ENCODE results near the gene VASN.
A peak's percentile ranks its signal among the peaks of the same experiment; 100 is the strongest.

Gene VASN

DNA sequence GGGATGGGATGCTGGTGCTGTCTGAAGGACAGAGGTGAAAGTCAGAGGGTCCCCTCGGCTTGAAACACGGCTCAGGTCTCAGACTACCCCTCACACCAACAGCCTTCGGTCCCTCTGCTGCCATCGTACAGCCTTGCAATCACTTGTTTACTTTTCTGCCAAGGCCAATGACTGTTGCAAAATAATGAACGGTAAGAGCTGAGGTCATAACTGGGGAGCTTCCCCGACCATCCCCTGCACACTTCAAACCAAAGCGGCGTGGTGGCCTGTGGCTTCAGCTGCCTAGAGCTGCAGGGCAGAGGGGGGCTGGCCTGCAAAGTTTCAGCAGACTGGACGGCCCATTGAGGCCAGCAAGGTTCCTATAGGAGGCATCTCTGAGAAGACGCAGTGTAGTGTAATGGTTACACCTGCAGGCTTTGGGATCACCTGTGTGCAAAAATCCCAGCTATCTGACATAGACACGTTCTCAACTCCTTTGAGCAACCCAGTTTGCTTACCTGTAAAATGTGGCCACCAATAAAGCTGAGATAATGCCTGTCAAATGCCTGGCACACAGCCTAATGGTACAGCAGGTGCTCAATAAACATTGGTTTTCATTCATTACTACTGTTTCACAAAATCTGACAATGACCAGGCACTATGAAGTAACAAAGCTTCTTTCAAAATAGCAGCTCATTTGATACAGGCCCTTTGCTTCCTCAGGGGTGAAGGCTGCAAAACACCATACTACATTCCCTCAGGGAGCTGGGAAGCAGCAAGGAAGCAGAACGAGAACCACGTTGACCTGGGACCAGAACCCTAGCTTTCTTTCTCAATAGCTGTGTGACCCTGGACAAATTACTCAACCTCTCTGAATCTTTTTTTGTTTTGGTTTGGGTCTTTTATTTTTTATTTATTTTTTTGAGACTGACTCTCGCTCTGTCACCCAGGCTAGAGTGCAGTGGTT is 25.5 kb upstream of the VASN start:
- Histone ChIP-seq H3K27me3 (ENCODE audit: control insufficient read depth, insufficient read depth, low read length) (no peaks in the 10 kb centered on the region), H3K4me1 (ENCODE audit: control insufficient read depth, insufficient read depth, low read length) (no peaks in the 10 kb centered on the region), H3K9me3 (ENCODE audit: control insufficient read depth, insufficient read depth, low read length) (no peaks in the 10 kb centered on the region), H3K36me3 (ENCODE audit: control insufficient read depth, insufficient read depth, low read length) (peaks cover 15% of the 10 kb centered on the region), H3K27ac (ENCODE audit: low read length) (no peak overlapping the region), H3K4me3 (ENCODE audit: low read length) (no peak overlapping the region)
- WGBS (ENCODE audit: insufficient coverage, insufficient read length), result no CpG with 5 or more reads among the region's 14 CpGs
- no peak for DNase-seq (ENCODE audit: low read depth, low spot score)

DNA sequence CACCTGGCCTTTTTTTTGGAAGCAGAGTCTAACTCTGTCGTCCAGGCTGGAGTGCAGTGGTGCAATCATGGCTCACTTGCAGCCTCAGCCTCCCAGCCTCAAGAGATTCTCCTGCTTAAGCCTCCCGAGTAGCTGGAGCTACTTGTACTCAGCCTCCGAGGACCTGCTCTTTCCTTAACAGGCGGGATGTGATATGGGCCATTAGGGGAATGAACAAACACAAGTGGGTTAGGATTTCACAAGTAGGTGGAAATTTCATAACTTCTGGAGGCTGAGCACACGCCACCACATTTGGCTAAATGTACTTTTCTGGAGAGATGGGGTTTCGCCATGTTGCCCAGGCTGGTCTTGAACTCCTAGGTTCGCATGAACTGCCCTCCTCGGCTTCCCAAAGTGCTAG is 24.6 kb upstream of the VASN start:
- Histone ChIP-seq H3K4me3 (ENCODE audit: low read length) (no peak overlapping the region), H3K27me3 (ENCODE audit: control insufficient read depth, insufficient read depth, low read length) (no peaks in the 10 kb centered on the region), H3K36me3 (ENCODE audit: control insufficient read depth, insufficient read depth, low read length) (peaks cover 15% of the 10 kb centered on the region), H3K27ac (ENCODE audit: low read length) (no peak overlapping the region), H3K4me1 (ENCODE audit: control insufficient read depth, insufficient read depth, low read length) (no peaks in the 10 kb centered on the region), H3K9me3 (ENCODE audit: control insufficient read depth, insufficient read depth, low read length) (no peaks in the 10 kb centered on the region)
- DNase-seq (ENCODE audit: low read depth, low spot score), result no peak
- no CpG with 5 or more reads among the region's 8 CpGs for WGBS (ENCODE audit: insufficient coverage, insufficient read length)

DNA sequence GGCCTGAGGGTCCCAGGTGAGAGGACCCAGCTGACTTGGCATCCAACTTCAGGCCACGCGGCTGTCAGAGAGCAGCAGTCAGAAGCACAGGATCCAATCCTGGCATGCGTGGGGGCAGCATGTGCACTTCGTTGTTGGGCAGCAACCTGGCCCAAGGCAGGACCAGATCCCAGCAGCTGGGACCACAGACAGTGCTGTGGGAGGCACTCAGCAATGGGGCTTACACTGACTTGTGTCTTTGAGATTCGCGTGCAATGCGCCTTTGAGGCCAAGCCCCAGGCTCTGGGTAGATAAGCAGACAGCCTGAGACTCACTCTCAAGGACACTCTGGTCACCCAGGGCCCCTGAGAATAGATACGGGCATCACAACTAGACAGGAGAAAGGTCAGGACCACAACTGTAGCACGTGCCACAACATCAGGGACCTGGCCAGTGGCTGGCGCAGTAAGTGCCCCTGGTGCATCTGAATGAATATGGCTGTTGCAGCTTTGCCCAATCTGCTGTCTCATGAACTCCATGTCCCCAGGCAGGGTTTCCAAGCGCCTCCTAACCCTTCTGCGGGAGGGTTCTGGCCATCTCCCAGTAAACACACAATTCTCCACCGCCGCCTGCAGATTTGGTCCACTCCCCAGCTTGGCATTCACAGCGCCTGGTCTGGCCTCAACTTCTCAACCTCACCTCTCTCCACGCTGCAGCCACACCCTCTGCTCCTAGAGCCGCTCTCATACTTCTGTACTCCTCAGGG is 23.7 kb upstream of the VASN start:
- Histone ChIP-seq H3K27ac (ENCODE audit: low read length) (no peak overlapping the region), H3K36me3 (ENCODE audit: control insufficient read depth, insufficient read depth, low read length) (peaks cover 13% of the 10 kb centered on the region), H3K27me3 (ENCODE audit: control insufficient read depth, insufficient read depth, low read length) (no peaks in the 10 kb centered on the region), H3K4me3 (ENCODE audit: low read length) (no peak overlapping the region), H3K9me3 (ENCODE audit: control insufficient read depth, insufficient read depth, low read length) (no peaks in the 10 kb centered on the region), H3K4me1 (ENCODE audit: control insufficient read depth, insufficient read depth, low read length) (no peaks in the 10 kb centered on the region)
- WGBS (ENCODE audit: insufficient coverage, insufficient read length), result no CpG with 5 or more reads among the region's 17 CpGs
- no peak for DNase-seq (ENCODE audit: low read depth, low spot score)

DNA sequence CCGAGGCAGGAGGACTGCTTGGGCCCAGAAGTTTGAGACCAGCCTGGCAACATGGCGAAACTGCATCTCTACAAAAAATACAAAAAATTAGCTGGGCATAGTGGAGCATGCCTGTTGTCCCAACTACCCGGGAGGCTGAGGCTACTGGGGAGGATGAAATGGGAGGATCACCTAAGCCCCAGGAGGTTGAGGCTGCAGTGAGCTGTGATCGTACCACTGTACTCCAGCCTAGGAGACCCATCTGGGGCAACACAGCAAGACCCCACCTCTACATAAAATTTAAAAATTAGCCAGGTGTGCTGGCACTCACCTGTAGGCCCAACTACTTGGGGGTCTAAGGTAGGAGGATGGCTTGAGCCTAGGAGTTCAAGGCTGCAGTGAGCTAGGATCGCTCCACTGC is 22.3 kb upstream of the VASN start:
- no peak for DNase-seq (ENCODE audit: low read depth, low spot score)
- no peak overlapping the region for H3K4me3 ChIP-seq (ENCODE audit: low read length)
- H3K27me3 ChIP-seq (ENCODE audit: control insufficient read depth, insufficient read depth, low read length), result no peaks in the 10 kb centered on the region
- WGBS (ENCODE audit: insufficient coverage, insufficient read length), result no CpG with 5 or more reads among the region's 5 CpGs
- H3K27ac ChIP-seq (ENCODE audit: low read length), result no peak overlapping the region
- H3K4me1 ChIP-seq (ENCODE audit: control insufficient read depth, insufficient read depth, low read length), result no peaks in the 10 kb centered on the region
- H3K9me3 ChIP-seq (ENCODE audit: control insufficient read depth, insufficient read depth, low read length), result no peaks in the 10 kb centered on the region
- H3K36me3 ChIP-seq (ENCODE audit: control insufficient read depth, insufficient read depth, low read length), result peaks cover 11% of the 10 kb centered on the region

DNA sequence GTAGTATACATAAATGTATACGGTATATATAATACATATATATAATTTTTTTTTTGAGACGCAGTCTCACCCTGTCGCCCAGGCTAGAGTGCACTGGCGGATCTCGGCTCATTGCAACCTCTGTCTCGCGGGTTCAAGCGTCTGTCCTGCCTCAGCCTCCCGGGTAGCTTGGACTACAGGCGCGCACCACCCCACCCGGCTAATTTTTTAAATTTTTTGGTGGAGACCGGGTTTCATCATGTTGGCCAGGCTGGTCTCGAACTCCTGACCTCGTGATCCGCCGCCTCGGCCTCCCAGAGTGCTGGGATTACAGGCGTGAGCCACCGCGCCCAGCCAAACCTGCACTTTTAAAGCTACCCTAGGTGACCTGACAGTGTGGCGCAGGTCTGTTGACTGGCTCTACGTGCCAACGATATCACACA is 21.3 kb upstream of the VASN start:
- Histone ChIP-seq H3K4me1 (ENCODE audit: control insufficient read depth, insufficient read depth, low read length) (no peaks in the 10 kb centered on the region), H3K36me3 (ENCODE audit: control insufficient read depth, insufficient read depth, low read length) (peaks cover 8% of the 10 kb centered on the region), H3K27me3 (ENCODE audit: control insufficient read depth, insufficient read depth, low read length) (no peaks in the 10 kb centered on the region), H3K4me3 (ENCODE audit: low read length) (peak overlapping the region; percentile 72), H3K9me3 (ENCODE audit: control insufficient read depth, insufficient read depth, low read length) (no peaks in the 10 kb centered on the region), H3K27ac (ENCODE audit: low read length) (no peak overlapping the region)
- no peak for DNase-seq (ENCODE audit: low read depth, low spot score)
- WGBS (ENCODE audit: insufficient coverage, insufficient read length), result no CpG with 5 or more reads among the region's 24 CpGs

GRCh38 chr16:4350787-4351659 is 20.6 kb upstream of the VASN start, which contains the start of gene PAM16:
PAM16 (minus strand) TSS chr16:4351321; CDS start chr16:4351234, 87 bp downstream.
- Histone ChIP-seq H3K36me3 (ENCODE audit: control insufficient read depth, insufficient read depth, low read length) (peaks cover 8% of the 10 kb centered on the region), H3K4me3 (ENCODE audit: low read length) (peak within 1 kb of the TSS; percentile 72), H3K4me1 (ENCODE audit: control insufficient read depth, insufficient read depth, low read length) (no peaks in the 10 kb centered on the region), H3K9me3 (ENCODE audit: control insufficient read depth, insufficient read depth, low read length) (no peaks in the 10 kb centered on the region), H3K27me3 (ENCODE audit: control insufficient read depth, insufficient read depth, low read length) (no peaks in the 10 kb centered on the region), H3K27ac (ENCODE audit: low read length) (no peak within 1 kb of the TSS)
- WGBS (ENCODE audit: insufficient coverage, insufficient read length), result no CpG with 5 or more reads among the region's 81 CpGs
- DNase-seq (ENCODE audit: low read depth, low spot score), result peak; percentile 94

GRCh38 chr16:4351880-4352279 is 19.8 kb upstream of the VASN start:
- Histone ChIP-seq H3K27ac (ENCODE audit: low read length) (no peak overlapping the region), H3K4me1 (ENCODE audit: control insufficient read depth, insufficient read depth, low read length) (no peaks in the 10 kb centered on the region), H3K36me3 (ENCODE audit: control insufficient read depth, insufficient read depth, low read length) (peaks cover 8% of the 10 kb centered on the region), H3K27me3 (ENCODE audit: control insufficient read depth, insufficient read depth, low read length) (no peaks in the 10 kb centered on the region), H3K9me3 (ENCODE audit: control insufficient read depth, insufficient read depth, low read length) (no peaks in the 10 kb centered on the region), H3K4me3 (ENCODE audit: low read length) (no peak overlapping the region)
- WGBS (ENCODE audit: insufficient coverage, insufficient read length), result no CpG with 5 or more reads among the region's 7 CpGs
- DNase-seq (ENCODE audit: low read depth, low spot score), result no peak

DNA sequence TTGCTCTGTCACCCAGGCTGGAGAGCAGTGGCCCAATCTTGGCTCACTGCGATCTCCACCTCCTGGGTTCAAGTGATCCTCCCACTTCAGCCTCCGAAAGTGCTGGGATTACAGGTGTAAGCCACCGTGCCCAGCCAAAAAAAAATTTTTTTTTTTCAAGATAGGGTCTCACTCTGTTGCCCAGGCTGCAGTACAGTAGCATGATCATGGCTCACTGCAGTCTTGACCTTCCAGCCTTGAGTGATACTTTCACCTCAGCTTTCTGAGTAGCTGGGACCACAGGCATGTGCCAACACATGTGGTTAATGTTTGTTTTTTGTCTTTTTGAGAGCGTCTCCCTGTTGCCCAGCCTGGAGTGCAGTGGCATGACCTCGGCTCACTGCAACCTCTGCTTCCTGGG is 18.8 kb upstream of the VASN start:
- Histone ChIP-seq H3K27me3 (ENCODE audit: control insufficient read depth, insufficient read depth, low read length) (no peaks in the 10 kb centered on the region), H3K27ac (ENCODE audit: low read length) (no peak overlapping the region), H3K36me3 (ENCODE audit: control insufficient read depth, insufficient read depth, low read length) (peaks cover 5% of the 10 kb centered on the region), H3K4me3 (ENCODE audit: low read length) (no peak overlapping the region), H3K4me1 (ENCODE audit: control insufficient read depth, insufficient read depth, low read length) (no peaks in the 10 kb centered on the region), H3K9me3 (ENCODE audit: control insufficient read depth, insufficient read depth, low read length) (no peaks in the 10 kb centered on the region)
- DNase-seq (ENCODE audit: low read depth, low spot score), result no peak
- WGBS (ENCODE audit: insufficient coverage, insufficient read length), result no CpG with 5 or more reads among the region's 5 CpGs

- H3K27me3 ChIP-seq (ENCODE audit: control insufficient read depth, insufficient read depth, low read length), result no peaks in the 10 kb centered on the region
- WGBS (ENCODE audit: insufficient coverage, insufficient read length), result no CpG with 5 or more reads among the region's 4 CpGs
- H3K9me3 ChIP-seq (ENCODE audit: control insufficient read depth, insufficient read depth, low read length), result no peaks in the 10 kb centered on the region
- no peak overlapping the region for H3K4me3 ChIP-seq (ENCODE audit: low read length)
- H3K4me1 ChIP-seq (ENCODE audit: control insufficient read depth, insufficient read depth, low read length), result no peaks in the 10 kb centered on the region
- no peaks in the 10 kb centered on the region for H3K36me3 ChIP-seq (ENCODE audit: control insufficient read depth, insufficient read depth, low read length)
- no peak for DNase-seq (ENCODE audit: low read depth, low spot score)
- no peak overlapping the region for H3K27ac ChIP-seq (ENCODE audit: low read length)
Measured at GRCh38 chr16:4353675-4354074, 18.0 kb upstream of the VASN start.

Measured in iPS DF 6.9 (cell line).